ENCODE results near the gene SLC38A10.

- TF ChIP-seq CTCF (conservative IDR thresholded peaks at IDR 0.05; ENCODE audit: low read depth, low read length) = no peak
- TF ChIP-seq EZH2 (IDR thresholded peaks at IDR 0.05; ENCODE audit: borderline replicate concordance, low read depth, low read length, poor library complexity, severe bottlenecking) = no peak
Measured at GRCh38 chr17:81217491-81217890, 77.6 kb downstream of the SLC38A10 start.
